Dedifferentiated amniotic fluid mesenchymal stem cell (primary cell): Measurements from ENCODE around the gene KMT2C.
"Not testable (repeated sequence)": the region's sequence is repeated elsewhere in the genome, so short reads cannot be mapped to it uniquely, and the experiment has no call there.

Experiments used
- DNase-seq: peaks from one replicate; pipeline ENCODE4 v3.0.0-alpha.2; 2016; ENCODE audit errors: extremely low spot score

The KMT2C gene

DNA sequence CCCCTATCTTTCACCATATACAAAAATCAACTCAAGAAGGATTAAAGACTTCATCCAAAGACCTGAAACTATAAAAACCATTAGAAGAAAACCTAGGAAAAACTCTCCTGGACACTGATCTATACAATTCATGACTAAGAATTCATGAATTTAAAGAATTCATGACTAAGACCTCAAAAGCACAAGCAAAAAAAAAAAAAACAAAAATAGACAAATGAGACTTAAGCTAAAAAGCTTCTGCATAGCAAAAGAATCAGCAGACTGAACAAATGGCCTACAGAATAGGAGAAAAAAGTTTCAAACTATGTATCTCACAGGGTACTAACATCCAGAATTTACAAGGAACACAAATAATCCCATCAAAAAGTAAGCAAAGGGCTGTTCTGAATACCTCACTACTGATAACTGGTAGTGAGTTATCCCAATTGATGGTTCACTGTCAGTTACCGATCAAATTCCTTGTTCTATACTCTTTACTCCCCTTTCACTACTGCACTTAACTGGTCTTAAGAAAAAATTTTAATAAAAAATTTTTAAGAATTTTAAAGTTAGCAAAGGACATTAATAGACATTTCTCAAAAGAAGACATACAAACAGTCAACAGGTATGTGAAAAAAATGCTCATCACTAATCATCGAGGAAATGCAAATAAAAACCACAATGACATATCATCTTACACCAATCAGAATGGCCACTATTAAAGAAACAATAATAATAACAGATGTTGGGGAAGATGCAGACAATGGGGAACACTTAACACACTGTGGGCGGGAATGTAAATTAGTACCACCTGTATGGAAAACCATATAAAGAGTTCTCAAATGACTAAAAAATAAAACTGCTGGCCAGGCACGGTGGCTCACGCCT, 33.2 kb downstream of the KMT2C start:
- DNase-seq: peak; percentile 38

DNA sequence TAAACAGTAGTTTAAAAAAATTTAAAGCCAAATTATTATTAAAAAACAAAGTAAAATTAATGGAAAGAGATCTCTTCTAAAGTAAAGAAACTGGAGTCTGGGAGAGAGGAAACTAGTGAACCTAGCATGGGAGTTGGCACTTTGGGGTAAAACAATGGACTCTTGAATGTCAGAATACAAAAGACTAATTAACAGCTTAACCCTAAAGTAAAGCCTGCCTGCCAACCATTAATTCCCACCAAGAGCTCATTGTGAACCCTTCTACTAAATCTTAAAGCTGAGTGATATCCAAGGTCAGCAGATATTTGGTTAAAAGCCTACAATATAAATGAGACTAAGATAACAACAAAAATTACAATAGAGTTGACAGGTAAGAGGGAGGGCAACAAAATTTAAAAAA, 36.5 kb downstream of the KMT2C start:
- DNase-seq: no peak

DNA sequence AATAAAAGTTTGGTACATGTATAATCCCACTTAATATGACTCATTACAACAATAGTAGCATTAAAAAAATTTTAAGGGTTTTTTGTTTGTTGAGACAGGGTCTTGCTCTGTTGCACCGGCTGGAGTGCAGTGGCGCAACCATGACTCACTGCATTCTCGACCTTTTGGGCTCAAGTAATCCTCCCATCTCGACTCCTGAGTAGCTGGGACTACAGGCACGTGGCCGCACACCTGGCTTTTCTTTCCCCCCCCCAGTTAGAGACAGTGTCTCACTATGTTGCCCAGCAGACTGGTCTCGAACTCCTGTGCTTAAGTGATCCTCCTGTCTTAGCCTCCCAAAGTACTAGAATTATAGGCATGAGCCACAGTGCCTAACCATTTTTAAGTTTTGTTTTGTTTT, 40.7 kb downstream of the KMT2C start:
- DNase-seq: no peak

DNA sequence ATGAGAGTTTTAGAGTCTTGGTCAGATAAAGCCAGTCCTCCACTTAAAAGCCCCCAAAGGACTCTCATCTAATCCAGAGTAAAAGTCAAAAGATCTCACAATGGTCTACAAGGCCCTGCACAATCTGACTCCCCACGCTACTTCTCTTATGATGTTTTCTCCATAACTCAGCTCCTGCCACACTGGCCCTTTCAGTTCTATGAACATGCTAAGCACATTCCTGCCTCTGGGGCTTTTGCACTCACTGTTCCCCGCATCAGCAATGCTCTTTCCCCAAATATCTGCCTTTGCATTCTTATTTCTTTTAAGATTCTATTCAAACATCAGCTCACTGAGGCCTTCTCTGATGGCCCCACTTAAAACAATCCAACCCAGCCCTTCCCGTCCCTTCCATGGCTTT, 41.6 kb downstream of the KMT2C start:
- not testable (repeated sequence) for DNase-seq

DNA sequence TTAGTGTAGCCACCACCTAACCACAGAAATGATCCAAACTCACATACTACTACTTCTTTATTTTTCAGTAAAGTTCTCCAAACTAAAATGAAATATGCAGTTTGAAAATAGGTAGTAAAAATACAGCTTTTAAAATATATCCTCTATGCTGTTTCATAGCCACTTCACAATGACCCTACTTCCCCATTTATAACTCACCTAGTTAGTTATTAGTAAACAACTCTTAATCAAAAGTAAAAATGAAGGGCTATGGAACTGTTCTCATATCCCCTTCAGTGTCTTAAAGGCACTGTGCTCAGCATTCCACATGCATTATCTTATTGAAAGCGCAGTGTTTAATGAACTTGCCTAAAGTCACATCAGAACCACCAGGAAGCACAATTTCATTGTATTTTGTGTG, 43.5 kb downstream of the KMT2C start:
- DNase-seq: no peak

DNA sequence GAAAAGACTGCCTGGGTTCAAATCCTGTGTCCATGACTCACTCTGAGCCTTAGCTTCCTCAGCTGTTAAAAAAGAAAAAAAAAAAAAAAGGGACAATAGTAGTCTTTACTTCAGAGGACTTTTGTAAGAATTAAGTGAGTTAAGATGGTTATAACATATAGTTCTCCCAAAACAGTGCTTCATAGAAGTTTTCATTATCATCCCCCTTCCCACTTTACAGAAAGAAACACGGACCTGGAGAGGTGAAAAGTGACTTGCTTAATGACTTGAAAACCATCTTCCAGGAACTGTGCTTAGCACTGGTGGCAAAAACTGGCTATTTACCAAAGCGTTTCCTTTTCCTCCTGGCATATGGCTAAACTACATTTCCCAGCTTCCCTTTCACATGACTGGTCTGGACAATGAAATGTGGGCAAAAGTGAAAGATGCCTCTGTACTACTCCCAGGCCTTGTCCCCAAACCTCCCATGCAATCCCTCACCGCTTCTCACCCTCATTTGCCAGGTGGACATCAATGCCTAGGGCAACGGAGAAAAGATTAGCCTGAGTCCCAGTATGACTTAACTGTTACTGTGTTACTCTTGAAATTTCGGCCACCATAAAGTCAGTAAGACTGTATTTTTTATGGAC, 49.6 kb downstream of the KMT2C start:
- not testable (repeated sequence) for DNase-seq

DNA sequence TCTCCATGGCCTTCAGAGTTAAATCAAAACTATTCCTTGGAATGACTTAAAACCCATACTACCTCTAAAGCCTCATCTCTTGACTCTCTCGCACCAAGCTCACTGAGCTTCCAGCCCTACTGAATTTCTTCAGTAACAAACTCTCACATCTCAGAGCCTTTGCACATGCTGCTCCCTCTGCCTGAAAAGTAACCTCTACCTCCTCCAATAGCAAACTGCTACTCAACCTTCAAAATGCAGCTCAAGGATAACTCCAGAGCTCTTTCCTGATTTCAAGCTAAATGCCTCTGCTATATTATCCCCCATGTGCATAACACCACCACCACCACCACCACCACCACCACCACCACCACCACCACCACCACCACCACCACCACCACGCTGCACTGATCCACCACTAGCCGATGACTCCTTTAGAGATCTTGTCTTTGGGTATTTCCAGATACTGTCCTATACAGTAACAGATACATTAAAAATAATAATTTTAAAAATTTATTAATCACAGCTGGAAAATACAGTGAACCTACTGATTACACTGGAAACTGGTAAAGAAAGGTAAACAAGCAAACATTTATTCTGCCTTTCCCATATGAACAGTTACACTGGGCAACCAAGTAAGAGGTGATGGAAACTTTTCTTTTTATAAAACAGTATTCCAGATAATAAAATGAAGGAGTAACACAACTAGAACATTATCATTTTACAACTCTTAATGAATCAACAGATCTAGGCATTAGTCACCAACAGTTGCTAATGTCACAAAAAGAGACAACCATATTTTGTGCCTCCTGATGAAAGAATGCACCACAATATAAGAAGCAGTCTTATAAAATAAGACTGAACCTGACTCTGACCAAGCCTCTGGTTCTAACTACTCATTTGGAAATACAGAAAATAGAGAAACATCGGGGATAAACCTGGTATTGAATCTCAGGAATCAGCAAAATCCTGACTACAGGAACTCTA, 51.3 kb downstream of the KMT2C start:
- DNase-seq: not testable (repeated sequence)

DNA sequence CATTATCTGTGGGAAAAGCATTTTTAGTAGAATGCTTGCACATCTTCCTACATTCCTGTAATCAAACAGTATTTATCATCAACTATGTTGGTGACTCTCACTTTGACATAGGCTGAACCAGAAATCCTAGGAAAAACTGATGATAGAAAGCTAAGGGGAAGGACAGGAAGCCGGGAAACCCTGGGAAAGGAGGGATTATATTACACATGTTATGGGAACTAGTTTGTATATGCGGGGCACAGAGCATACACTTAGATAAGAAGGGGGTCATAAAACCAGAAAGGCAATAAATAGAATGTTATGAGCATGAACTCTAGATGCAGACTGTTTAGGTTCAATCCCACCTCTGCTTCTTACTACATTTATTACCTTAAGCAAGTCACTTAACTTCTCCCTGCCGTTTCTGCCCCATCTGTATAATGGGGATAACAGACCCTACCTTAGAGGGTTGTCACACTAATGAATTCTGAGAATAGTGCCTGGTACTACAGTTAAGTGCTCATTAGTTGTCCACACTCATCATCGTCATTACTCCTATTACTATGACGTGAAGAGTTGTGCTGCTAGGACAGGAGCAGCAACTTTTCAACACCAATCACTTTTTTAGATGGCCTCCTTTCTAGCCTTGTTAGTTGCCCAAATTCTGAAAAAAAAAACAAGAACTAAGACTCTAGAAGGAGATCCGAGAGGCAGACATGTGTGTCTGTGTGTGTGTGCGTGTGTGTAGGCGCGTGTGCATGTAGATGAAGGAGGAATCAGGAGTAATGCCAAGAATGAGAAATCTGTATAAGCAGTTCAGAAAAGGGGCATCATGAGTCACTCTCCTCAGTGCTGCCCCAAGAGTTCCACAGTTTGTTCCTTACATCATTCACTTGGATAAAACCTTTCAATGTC, 52.2 kb downstream of the KMT2C start:
- peak; percentile 59 for DNase-seq

DNA sequence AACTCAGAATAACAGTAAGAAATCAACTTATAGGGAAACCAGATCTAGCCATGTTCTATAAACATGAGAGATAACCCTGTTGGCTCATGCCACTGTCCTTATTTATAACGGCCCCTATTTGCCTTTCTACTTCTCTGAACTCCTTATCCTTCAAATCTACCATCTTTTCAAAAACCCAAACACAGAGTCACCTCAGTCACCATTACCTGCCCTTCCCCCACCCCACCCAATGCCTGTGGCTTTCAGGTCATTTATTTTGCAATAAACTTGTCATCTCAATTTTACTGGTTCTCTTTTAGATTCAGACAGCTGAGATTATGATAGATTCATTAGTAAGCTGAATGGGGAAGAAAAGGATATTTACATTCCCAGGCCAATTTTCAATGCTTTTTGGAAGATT, 53.6 kb downstream of the KMT2C start:
- DNase-seq: no peak

DNA sequence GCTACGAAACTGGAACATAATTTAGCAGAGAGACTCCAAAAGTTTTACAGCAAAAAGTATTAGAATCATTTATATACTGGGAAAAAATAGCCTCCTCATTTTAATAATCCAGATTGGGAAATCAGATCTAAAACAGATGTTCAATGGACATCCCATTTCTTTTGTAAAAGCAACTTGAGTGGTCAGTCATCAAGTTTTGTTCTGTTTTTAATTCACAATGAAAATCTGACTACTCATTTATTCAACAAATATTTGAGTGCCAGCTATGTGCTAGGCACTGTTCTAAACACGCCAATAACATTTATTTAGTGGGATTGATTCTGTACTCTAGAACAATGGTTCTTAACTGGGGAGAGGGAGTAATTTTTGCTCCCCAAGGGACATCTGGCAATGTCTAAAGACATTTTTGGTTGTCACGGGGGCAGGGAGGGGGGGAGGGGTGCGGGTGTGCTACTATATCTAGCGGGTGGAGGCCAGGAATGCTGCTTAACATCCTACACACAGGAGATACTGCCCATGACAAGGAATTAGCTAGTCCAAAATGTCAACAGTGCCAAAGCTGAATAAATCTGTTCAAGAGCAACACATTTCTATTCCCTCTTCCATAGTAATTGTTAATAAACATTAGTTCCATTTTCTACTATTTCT, 54.7 kb downstream of the KMT2C start:
- not testable (repeated sequence) for DNase-seq

DNA sequence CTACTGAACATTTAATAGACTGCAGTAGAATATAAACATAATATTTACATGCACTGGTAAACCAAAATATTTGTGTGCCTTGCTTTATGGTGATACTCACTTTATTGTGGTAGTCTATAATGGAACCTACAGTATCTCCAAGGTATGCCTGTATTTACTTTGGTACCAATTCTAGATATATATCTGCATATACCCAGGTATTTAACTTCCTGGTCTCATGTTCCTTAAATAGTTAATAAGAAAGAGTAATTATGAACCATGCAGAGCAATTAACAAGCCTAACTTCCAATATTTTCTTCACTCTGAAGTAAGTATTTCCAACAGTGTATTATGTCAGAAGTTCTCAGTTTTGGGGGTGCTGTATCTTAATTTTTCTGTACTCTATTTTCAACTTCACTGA, 57.3 kb downstream of the KMT2C start:
- not testable (repeated sequence) for DNase-seq

DNA sequence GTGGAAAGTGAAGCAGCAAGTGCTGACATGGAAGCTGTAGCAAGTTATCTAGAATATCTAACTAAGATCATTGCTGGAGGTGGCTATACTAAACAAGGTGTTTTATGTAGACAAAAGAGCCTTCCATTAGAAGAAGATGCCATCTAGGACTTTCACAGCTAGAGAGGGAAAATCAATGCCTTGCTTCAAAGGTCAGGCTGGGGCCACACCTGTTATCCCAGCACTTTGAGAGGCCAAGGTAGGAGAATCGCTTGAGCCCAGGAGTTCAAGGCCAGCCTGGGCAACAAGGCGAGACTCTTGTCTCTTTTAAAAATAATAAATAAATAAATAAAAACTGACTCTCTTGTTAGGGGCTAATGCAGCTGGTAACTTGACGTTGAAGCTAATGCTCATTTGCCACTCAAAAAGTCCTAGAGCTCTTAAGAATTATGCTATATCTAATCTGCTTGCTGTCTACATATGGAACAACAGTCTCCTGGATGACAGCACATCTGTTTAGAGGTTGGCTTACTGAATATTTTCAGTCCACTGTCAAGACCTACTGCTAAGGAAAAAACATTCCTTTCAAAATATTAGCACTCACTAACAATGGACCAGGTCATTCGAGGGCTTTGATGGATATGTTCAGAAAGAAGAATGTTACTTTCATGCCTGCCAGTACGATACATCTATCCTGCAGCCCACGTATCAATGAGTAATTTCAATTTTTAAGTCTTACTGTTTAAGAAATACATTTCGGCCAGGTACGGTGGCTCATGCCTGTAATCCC, 58.9 kb downstream of the KMT2C start:
- not testable (repeated sequence) for DNase-seq

DNA sequence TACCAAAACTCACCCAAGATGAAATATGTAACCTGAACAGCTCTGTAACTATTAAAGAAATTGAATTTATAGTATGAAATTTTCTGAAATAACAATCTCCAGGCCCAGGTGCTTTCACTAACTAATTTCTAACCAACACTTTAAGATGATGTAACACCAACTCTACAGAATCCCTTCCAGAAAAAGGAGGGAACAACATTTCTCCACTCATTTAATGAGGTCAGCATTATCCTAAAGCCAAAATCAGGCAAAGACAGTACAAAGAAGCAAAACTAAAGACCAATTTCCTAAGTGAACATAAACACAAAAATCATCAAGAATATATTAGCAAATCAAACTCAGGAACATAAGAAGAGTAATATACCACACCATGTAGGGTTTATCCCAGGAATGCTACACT, 65.5 kb downstream of the KMT2C start:
- DNase-seq: no peak

DNA sequence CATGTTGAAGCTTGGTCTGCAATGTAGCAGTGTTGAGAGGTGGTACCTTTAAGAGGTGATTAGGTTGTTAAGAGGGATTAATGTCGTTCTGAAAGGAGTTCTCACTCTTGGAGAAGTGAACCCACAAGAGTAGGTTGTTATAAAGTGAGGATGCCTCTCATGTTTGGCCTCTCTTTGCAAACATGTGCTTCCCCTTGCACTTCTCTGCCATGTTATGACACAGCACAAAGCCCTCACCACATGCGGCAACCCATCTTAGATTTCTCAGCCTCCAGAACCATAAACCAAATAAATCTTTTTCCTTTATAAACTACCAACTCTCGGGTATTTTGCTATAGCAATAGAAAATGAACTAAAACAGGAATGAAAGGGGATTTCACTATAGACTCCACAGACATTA, 66.3 kb downstream of the KMT2C start:
- no peak for DNase-seq

DNA sequence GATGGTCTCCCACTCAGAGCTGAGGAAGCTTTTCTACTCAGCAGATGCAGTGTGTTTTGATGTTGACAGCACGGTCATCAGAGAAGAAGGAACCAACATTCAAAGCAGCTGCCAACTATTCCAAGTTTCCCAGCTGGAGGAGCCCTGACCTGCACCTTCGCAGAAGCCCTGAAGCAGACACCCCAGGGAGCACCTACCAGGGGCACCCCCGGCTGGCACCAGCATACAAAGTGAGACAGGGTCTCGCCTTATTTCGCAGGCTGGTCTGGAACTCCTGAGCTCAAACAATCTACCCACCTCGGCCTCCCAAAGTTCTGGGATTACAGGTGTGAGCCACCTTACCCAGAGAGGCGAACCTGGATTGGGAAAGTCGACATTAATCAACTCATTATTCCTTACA, 68.6 kb downstream of the KMT2C start:
- no peak for DNase-seq

DNA sequence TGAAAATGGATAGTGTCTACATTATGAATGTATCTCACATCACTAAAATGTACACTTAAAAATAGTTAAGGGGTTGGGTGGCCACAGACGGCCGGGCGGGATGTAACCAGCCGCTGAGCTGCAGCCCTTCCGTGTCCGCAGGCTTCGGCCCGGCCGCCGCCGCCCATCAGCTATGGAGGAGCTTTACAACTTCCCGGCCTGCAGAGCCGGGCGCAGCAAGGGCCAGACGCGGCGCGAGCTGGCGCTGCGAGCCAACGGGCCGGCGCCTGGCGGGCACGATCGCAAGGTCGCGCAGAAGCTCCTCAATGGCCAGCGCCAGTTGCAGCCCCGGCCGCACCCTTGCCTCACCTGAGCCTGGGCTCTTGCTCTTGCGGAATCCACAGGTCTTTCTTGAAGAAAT, 69.1 kb downstream of the KMT2C start:
- no peak for DNase-seq

DNA sequence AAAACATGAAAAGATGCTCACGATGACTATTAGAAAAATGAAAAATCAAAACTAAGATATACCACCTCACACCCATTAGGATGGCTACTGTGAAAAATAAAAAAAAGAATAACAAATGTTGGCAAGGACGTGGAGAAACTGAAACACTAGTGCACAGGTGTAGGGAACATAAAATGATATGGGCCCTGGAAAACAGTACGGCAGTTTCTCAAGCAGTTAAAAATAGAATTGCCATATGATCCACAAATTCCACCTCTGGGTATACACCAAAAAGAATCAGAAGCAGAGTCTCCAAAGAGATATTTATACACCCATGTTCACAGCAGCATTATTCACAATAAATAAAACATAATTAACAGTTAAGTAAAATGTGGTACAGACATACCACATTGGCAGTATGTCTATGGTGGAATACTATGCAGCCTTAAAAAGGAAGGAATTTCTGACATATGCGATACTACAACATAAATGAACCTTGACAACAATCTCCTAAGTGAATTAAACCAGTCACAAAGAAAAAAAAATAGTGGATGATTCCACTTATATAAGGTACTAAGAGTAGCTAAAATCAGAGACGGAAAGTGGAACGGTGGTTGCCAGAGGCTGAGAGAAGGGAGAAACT, 69.7 kb downstream of the KMT2C start:
- no peak for DNase-seq

DNA sequence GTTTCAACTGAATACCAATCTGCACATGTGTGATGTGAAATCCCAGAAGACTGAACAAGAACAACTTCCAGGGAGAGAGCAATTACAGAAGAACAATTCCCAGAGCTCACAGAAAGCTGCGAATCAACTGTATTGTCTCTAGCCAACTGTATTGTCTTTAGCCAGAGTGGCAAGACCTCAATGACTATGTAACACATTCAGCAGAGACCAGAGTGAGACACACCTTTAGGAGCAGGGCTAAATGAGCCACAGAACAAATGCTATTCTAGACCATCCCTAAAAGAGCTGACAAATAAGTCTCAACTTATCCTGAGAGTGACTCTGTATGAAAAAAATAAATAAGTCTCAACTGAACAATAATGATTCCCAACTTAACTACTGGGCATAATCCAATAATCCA, 72.0 kb downstream of the KMT2C start:
- no peak for DNase-seq

DNA sequence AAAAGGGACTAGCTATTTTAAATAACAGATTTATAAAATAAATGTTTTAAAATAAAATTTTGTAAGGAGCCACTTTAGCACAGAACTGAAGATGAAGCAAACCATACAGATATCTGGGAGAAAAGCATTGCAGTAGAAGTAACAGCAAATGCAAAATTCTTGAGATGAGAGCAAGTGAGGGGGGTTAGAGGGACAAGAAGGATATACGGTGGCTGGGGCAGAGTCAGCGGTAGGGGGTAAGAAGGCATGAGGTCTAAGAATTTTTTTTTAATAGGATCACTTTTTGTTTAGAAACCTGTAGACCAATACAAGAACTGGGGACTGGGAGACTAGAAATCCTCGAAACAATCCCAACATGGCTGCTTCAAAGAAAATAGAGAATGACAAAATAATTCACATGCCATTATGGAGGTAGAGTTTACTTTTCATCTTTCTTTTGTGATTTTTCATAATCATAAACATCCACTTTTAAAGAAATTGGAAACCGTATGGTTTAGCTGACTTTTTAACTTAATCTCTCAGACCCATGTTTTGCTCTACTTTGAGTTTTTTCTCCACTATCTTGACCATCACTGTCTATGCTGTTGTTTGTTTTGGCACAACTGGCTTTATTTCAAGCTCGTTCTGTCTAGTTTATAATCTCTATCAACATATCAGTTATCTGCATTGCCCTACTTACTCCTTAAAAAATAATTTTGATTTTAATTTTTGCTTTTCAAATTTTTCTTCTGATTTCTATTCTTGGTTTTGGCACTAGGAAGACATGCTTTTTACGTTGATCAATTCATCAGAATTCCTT, 73.5 kb downstream of the KMT2C start:
- no peak for DNase-seq
